OCI-LY7 (cell line): ENCODE measurements around the gene SYNPO2. TPM values are rescaled to one million over a fixed set of nuclear protein-coding genes. Genes with fewer than 3 reads are reported as not detected.

Experiments
- BruUV-seq: library from RNA; stranded (reverse); fragments of 400-500 nt; replicated peaks from 2 replicates; lab custom pipeline; 2021; lab: Mats Ljungman, UMichigan
- CTCF ChIA-PET: fragments of 300-600 bp; sonication (Branson Sonifier 250); formaldehyde crosslinking; loops from one replicate; lab custom pipeline; 2022; ENCODE audit warnings: antibody characterized with exemption; ENCODE audit not compliant: unreplicated experiment; lab: Charles Lee
- POLR2A ChIA-PET: fragments of 300-600 bp; sonication (Branson Sonifier 250); formaldehyde crosslinking; loops from one replicate; lab custom pipeline; 2022; ENCODE audit warnings: antibody characterized with exemption; lab: Charles Lee
- DNase-seq: peaks from one replicate; pipeline ENCODE4 v3.0.0-alpha.2; 2015; ENCODE audit warnings: low spot score
- H2AFZ ChIP-seq: fragments of 200-600 bp; sonication (generic), shearing (Covaris generic); 2 replicates; pipeline ENCODE4 v1.6.1; 2014; ENCODE audit warnings: mild to moderate bottlenecking, antibody characterized with exemption, low read length, moderate library complexity
- H3K27ac ChIP-seq: fragments of 200-600 bp; sonication (generic); 2 replicates; pipeline ENCODE4 v1.5.1; 2014; ENCODE audit warnings: mixed run types, low read depth, mild to moderate bottlenecking, moderate library complexity, low read length, inconsistent platforms; ENCODE audit not compliant: poor library complexity, severe bottlenecking
- H3K36me3 ChIP-seq: fragments of 200-600 bp; sonication (generic); 2 replicates; pipeline ENCODE4 v1.6.1; 2014; ENCODE audit warnings: mild to moderate bottlenecking, antibody characterized with exemption, low read length, moderate library complexity, mixed read lengths; ENCODE audit not compliant: insufficient read depth
- H3K4me1 ChIP-seq: fragments of 200-600 bp; sonication (generic); 2 replicates; pipeline ENCODE4 v1.5.1; 2014; ENCODE audit warnings: mild to moderate bottlenecking, low read length; ENCODE audit not compliant: insufficient read depth, poor library complexity, severe bottlenecking
- H3K4me2 ChIP-seq: fragments of 200-600 bp; sonication (generic); 2 replicates; pipeline ENCODE4 v1.6.1; 2014; ENCODE audit warnings: mild to moderate bottlenecking, low read length
- H3K4me3 ChIP-seq: fragments of 200-600 bp; sonication (generic); 2 replicates; pipeline ENCODE4 v1.5.1; 2014; ENCODE audit warnings: mild to moderate bottlenecking, low read depth, low read length; ENCODE audit not compliant: poor library complexity, severe bottlenecking
- H3K79me2 ChIP-seq: fragments of 200-600 bp; sonication (generic); 2 replicates; pipeline ENCODE4 v1.6.1; 2016; ENCODE audit warnings: low read depth, mild to moderate bottlenecking, low read length, moderate library complexity, mixed read lengths; ENCODE audit not compliant: insufficient read depth
- H3K9me2 ChIP-seq: fragments of 200-600 bp; sonication (generic); 2 replicates; pipeline ENCODE4 v1.6.1; 2016; ENCODE audit warnings: mild to moderate bottlenecking, low read length, mixed read lengths; ENCODE audit not compliant: insufficient read depth
- H3K9me3 ChIP-seq: fragments of 200-600 bp; sonication (generic); 2 replicates; pipeline ENCODE4 v1.6.1; 2014; ENCODE audit warnings: mild to moderate bottlenecking, mixed run types, low read length, mixed read lengths
- H4K20me1 ChIP-seq: fragments of 200-600 bp; sonication (generic); 2 replicates; pipeline ENCODE4 v1.6.1; 2014; ENCODE audit warnings: mild to moderate bottlenecking, antibody characterized with exemption, low read length, moderate library complexity, mixed read lengths; ENCODE audit not compliant: insufficient read depth
- CTCF ChIP-seq: fragments of 200-600 bp; sonication (generic); conservative IDR thresholded peaks from 2 replicates; pipeline ENCODE4 v1.5.1; 2014; ENCODE audit warnings: mild to moderate bottlenecking, antibody characterized with exemption, low read length, moderate library complexity, mixed read lengths
- EZH2phosphoT487 ChIP-seq: fragments of 200-600 bp; sonication (generic); IDR thresholded peaks from 2 replicates; pipeline ENCODE4 v1.6.1; 2018; ENCODE audit warnings: low read depth, borderline replicate concordance, mild to moderate bottlenecking, mixed run types, antibody characterized with exemption, low read length, moderate library complexity, mixed read lengths
- intact Hi-C: fragments of 100-400 bp; cut with micrococcal nuclease; formaldehyde crosslinking; loops from one replicate; pipeline ENCODE4 v1.10.0; 2022; ENCODE audit not compliant: unreplicated experiment
- total RNA-seq, 2 experiments: library from RNA; depleted of rRNA in 1 of 2; stranded (reverse); fragments of >200 nt in 1 of 2; shearing (Covaris generic) in 1 of 2; gene quantifications; 2 replicates each; pipeline ENCODE4 v1.2.3, GENCODE V29; 2014 to 2022

Gene SYNPO2
- total RNA-seq, 2 experiments from 2014 or later: 0.11 to 0.19 TPM

GRCh38 chr4:118857760-118858159 is 30.9 kb upstream of the SYNPO2 start:
- no peaks in the 10 kb centered on the region for H3K9me3 ChIP-seq
- H3K9me2 ChIP-seq: no peaks in the 10 kb centered on the region
- no TSS peak for BruUV-seq
- no peak overlapping the region for H3K4me3 ChIP-seq
- H2AFZ ChIP-seq: no peak overlapping the region
- H3K27ac ChIP-seq: no peak overlapping the region
- H3K36me3 ChIP-seq: no peaks in the 10 kb centered on the region
- ChIA-PET CTCF (no interaction called here), POLR2A (interaction anchor here (1.2 kb wide), 1 partner anchor 19 kb away, joined by 3 read pairs; no protein-coding TSS in a partner anchor)
- TF ChIP-seq CTCF (no peak), EZH2phosphoT487 (no peak)
- no peaks in the 10 kb centered on the region for H4K20me1 ChIP-seq
- no peak overlapping the region for H3K4me2 ChIP-seq
- no peaks in the 10 kb centered on the region for H3K79me2 ChIP-seq
- no peak for DNase-seq
- H3K4me1 ChIP-seq: no peaks in the 10 kb centered on the region
- intact Hi-C loops: no loop called here

- Histone ChIP-seq H3K27ac (no peak overlapping the region), H3K9me3 (no peaks in the 10 kb centered on the region), H3K36me3 (no peaks in the 10 kb centered on the region), H3K4me2 (no peak overlapping the region), H3K9me2 (no peaks in the 10 kb centered on the region), H4K20me1 (no peaks in the 10 kb centered on the region), H3K79me2 (no peaks in the 10 kb centered on the region), H3K4me3 (no peak overlapping the region), H3K4me1 (no peaks in the 10 kb centered on the region), H2AFZ (no peak overlapping the region)
- ChIA-PET CTCF (no interaction called here), POLR2A (interaction anchor here (0.6 to 1.2 kb wide), 3 partner anchors 12 to 113 kb away, joined by 3 read pairs; no protein-coding TSS in a partner anchor)
- no peak for DNase-seq
- no TSS peak for BruUV-seq
- no peak for TF ChIP-seq EZH2phosphoT487
- no peak for TF ChIP-seq CTCF
- intact Hi-C loops: no loop called here
Measured at GRCh38 chr4:118858779-118859178, 29.9 kb upstream of the SYNPO2 start.

- no peaks in the 10 kb centered on the region for H3K9me3 ChIP-seq
- H4K20me1 ChIP-seq: no peaks in the 10 kb centered on the region
- CTCF ChIA-PET: no interaction called here
- peaks cover 7% of the 10 kb centered on the region for H3K4me1 ChIP-seq
- H3K27ac ChIP-seq: no peak overlapping the region
- H3K4me3 ChIP-seq: no peak overlapping the region
- H3K4me2 ChIP-seq: no peak overlapping the region
- DNase-seq: peak; percentile 38
- no peaks in the 10 kb centered on the region for H3K9me2 ChIP-seq
- no TSS peak for BruUV-seq
- H2AFZ ChIP-seq: peak overlapping the region; percentile 55; the same call in 1 of the 2 replicates
- no peaks in the 10 kb centered on the region for H3K36me3 ChIP-seq
- H3K79me2 ChIP-seq: no peaks in the 10 kb centered on the region
- TF ChIP-seq CTCF: peak; percentile 83
- TF ChIP-seq EZH2phosphoT487: no peak
- intact Hi-C loops: no loop called here
- POLR2A ChIA-PET: interaction anchor here (0.6 to 1.2 kb wide), 5 partner anchors 13 to 180 kb away, joined by 3 to 5 read pairs (median 3); partner anchors contain the start of gene METTL14
Measured at GRCh38 chr4:118865091-118865708, 23.5 kb upstream of the SYNPO2 start.
